ENCODE data around the gene CDH12.

DNA sequence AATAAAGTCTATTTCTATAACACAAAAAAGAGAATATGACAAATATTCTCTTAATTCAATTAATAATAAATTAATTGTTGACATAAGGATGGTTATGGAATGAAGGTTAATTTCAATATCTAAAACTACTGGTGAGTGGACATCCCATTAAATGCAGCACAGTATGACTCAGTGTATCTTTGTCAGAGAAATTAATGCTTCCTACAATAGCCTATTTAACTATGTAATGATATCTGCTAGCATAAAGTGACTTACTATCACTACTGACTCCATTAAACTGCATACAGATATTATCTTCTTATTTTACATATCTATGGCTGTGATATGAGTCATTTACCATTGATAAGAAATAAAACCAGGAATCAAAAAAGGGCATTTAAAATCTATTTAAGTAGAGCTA is 298.7 kb downstream of the CDH12 start:
- TF ChIP-seq, protein P1, sequence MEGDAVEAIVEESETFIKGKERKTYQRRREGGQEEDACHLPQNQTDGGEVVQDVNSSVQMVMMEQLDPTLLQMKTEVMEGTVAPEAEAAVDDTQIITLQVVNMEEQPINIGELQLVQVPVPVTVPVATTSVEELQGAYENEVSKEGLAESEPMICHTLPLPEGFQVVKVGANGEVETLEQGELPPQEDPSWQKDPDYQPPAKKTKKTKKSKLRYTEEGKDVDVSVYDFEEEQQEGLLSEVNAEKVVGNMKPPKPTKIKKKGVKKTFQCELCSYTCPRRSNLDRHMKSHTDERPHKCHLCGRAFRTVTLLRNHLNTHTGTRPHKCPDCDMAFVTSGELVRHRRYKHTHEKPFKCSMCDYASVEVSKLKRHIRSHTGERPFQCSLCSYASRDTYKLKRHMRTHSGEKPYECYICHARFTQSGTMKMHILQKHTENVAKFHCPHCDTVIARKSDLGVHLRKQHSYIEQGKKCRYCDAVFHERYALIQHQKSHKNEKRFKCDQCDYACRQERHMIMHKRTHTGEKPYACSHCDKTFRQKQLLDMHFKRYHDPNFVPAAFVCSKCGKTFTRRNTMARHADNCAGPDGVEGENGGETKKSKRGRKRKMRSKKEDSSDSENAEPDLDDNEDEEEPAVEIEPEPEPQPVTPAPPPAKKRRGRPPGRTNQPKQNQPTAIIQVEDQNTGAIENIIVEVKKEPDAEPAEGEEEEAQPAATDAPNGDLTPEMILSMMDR (IDR thresholded peaks at IDR 0.05), result no peak
- TF ChIP-seq POLR2A (IDR thresholded peaks at IDR 0.05), result no peak

Measured in lower leg skin (tissue), 3 donors.